Nephron progenitor cell (in vitro differentiated cells): ENCODE results near the gene EDEM2.

Experiments used
- DNase-seq: peaks from one replicate; pipeline ENCODE4 v3.0.0; 2021
- H3K27ac Mint-ChIP-seq: 2 replicates; pipeline ENCODE4 v1.8.0; 2021; ENCODE audit warnings: mild to moderate bottlenecking, moderate library complexity, mixed read lengths
- H3K27me3 Mint-ChIP-seq: 2 replicates; pipeline ENCODE4 v1.8.0; 2021; ENCODE audit warnings: mild to moderate bottlenecking, low read depth, mixed read lengths; ENCODE audit not compliant: poor library complexity
- H3K36me3 Mint-ChIP-seq: 2 replicates; pipeline ENCODE4 v1.8.0; 2021; ENCODE audit warnings: low read depth, mixed read lengths
- H3K4me1 Mint-ChIP-seq: 2 replicates; pipeline ENCODE4 v1.8.0; 2021; ENCODE audit warnings: mixed read lengths
- H3K4me3 Mint-ChIP-seq: 2 replicates; pipeline ENCODE4 v1.8.0; 2021; ENCODE audit warnings: mild to moderate bottlenecking, moderate library complexity, mixed read lengths
- H3K9me3 Mint-ChIP-seq: 2 replicates; pipeline ENCODE4 v1.8.0; 2021; ENCODE audit warnings: mild to moderate bottlenecking, moderate library complexity, mixed read lengths
- CTCF ChIP-seq: fragments of 200-600 bp; sonication (generic); IDR thresholded peaks from 2 replicates; pipeline ENCODE4 v1.5.0; 2021; ENCODE audit warnings: antibody characterized with exemption

Gene EDEM2

GRCh38 chr20:35104685-35105295 lies 42.3 kb downstream of the EDEM2 start:
- H3K4me3 Mint-ChIP-seq = no peak overlapping the region
- peaks cover 8% of the 10 kb centered on the region for H3K27me3 Mint-ChIP-seq
- no peak for DNase-seq
- no peak overlapping the region for H3K27ac Mint-ChIP-seq
- H3K9me3 Mint-ChIP-seq = no peaks in the 10 kb centered on the region
- no peak for TF ChIP-seq CTCF
- no peaks in the 10 kb centered on the region for H3K4me1 Mint-ChIP-seq
- no peaks in the 10 kb centered on the region for H3K36me3 Mint-ChIP-seq

GRCh38 chr20:35101620-35102019 lies 45.5 kb downstream of the EDEM2 start:
- Mint-ChIP-seq H3K9me3 (no peaks in the 10 kb centered on the region), H3K4me1 (no peaks in the 10 kb centered on the region)

GRCh38 chr20:35093267-35093884 lies 53.8 kb downstream of the EDEM2 start:
- H3K4me1 Mint-ChIP-seq = peaks cover 27% of the 10 kb centered on the region
- no peaks in the 10 kb centered on the region for H3K9me3 Mint-ChIP-seq
- H3K36me3 Mint-ChIP-seq = peaks cover 18% of the 10 kb centered on the region
- H3K27ac Mint-ChIP-seq = no peak overlapping the region
- DNase-seq = no peak
- H3K27me3 Mint-ChIP-seq = peaks cover 2% of the 10 kb centered on the region
- peak overlapping the region; percentile 95 for H3K4me3 Mint-ChIP-seq
- TF ChIP-seq CTCF = no peak

More at GRCh38 chr20:35101620-35102019, 45.5 kb downstream of the EDEM2 start:
- no peak for DNase-seq
- H3K36me3 Mint-ChIP-seq = no peaks in the 10 kb centered on the region
- no peak for TF ChIP-seq CTCF
- peaks cover 8% of the 10 kb centered on the region for H3K27me3 Mint-ChIP-seq
- H3K27ac Mint-ChIP-seq = no peak overlapping the region
- H3K4me3 Mint-ChIP-seq = no peak overlapping the region

GRCh38 chr20:35092524-35093266 lies 54.4 kb downstream of the EDEM2 start, which contains the start of gene TRPC4AP:
TRPC4AP (minus strand) TSS chr20:35092807; CDS start chr20:35092781, 26 bp downstream.
- Mint-ChIP-seq H3K27ac (peak within 1 kb of the TSS; percentile 93), H3K4me3 (peak within 1 kb of the TSS; percentile 95), H3K4me1 (peaks cover 34% of the 10 kb centered on the region), H3K27me3 (no peaks in the 10 kb centered on the region), H3K36me3 (peaks cover 22% of the 10 kb centered on the region), H3K9me3 (no peaks in the 10 kb centered on the region)
- peak; percentile 89 for DNase-seq
- peak; percentile 95 for TF ChIP-seq CTCF

GRCh38 chr20:35091816-35092523 lies 55.2 kb downstream of the EDEM2 start:
- Mint-ChIP-seq H3K36me3 (peaks cover 27% of the 10 kb centered on the region), H3K27me3 (no peaks in the 10 kb centered on the region), H3K4me3 (peak overlapping the region; percentile 95), H3K9me3 (no peaks in the 10 kb centered on the region), H3K27ac (peak overlapping the region; percentile 93), H3K4me1 (peaks cover 39% of the 10 kb centered on the region)
- no peak for DNase-seq
- TF ChIP-seq CTCF = no peak
